Adrenal gland (tissue), 5 donors: ENCODE measurements around the gene DMXL1.

Experiments used
- POLR2A ChIP-seq, 2 donors: fragments of 450-650 bp; IDR thresholded peaks; one replicate each; pipeline ENCODE4 v1.6.1; 2017; ENCODE audit warnings: antibody characterized with exemption in 2 of 2, mild to moderate bottlenecking in 2 of 2, moderate library complexity in 1 of 2
- TF ChIP-seq, protein P1 (sequence below), 6 experiments: fragments of 450-650 bp in 4 of 6; fragments of 200-600 bp in 2 of 6; sonication (generic) in 1 of 6; IDR thresholded peaks; 1 replicate in 5 of 6; 2 replicates in 1 of 6; pipeline versions ENCODE4 v1.5.1 to v1.8.0; 2016 to 2021; ENCODE audit warnings: antibody characterized with exemption in 6 of 6, mild to moderate bottlenecking in 2 of 6, moderate library complexity in 1 of 6
- donor health status: DM: no; HTN: no; CAD: no.

DNA sequence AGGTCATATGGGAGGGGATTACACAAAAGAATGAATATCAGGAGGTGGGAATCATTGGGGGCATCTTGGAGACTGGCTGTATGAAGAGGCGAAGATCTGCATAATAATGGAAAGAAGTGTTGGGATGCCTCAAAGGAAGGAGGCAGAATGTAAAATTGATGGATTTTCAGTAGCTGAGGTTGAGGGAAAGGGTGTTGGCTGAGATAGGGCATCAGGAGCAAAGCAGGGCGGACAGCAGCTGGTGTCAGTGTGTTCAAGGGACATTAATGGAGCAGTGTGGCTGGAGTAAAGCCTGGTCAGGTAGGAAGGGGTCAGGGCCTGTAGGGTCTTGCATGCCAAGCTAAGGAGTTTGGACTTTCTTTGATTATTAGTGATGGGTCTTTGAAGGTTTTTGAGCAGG lies 219.7 kb downstream of the DMXL1 start:
- TF ChIP-seq, protein P1, sequence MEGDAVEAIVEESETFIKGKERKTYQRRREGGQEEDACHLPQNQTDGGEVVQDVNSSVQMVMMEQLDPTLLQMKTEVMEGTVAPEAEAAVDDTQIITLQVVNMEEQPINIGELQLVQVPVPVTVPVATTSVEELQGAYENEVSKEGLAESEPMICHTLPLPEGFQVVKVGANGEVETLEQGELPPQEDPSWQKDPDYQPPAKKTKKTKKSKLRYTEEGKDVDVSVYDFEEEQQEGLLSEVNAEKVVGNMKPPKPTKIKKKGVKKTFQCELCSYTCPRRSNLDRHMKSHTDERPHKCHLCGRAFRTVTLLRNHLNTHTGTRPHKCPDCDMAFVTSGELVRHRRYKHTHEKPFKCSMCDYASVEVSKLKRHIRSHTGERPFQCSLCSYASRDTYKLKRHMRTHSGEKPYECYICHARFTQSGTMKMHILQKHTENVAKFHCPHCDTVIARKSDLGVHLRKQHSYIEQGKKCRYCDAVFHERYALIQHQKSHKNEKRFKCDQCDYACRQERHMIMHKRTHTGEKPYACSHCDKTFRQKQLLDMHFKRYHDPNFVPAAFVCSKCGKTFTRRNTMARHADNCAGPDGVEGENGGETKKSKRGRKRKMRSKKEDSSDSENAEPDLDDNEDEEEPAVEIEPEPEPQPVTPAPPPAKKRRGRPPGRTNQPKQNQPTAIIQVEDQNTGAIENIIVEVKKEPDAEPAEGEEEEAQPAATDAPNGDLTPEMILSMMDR (IDR thresholded peaks at IDR 0.05), result no peak
- no peak for TF ChIP-seq POLR2A (IDR thresholded peaks at IDR 0.05)
